Measurements from ENCODE around the gene STK24. TPM values are rescaled to one million over a fixed set of nuclear protein-coding genes. Genes with fewer than 3 reads are reported as not detected.

Gene STK24
- total RNA-seq, 1 donor = 56.6 TPM

GRCh38 chr13:98485561-98485960 lies 91.3 kb downstream of the STK24 start:
- no peak overlapping the region for H3K4me3 ChIP-seq (ENCODE audit: low read depth, low read length)
- TF ChIP-seq CTCF (IDR thresholded peaks at IDR 0.05; ENCODE audit: insufficient read depth, low read depth, low read length) = no peak
- no peak for DNase-seq (ENCODE audit: low read depth)

GRCh38 chr13:98484289-98485219 lies 92.4 kb downstream of the STK24 start:
- peak; percentile 98 for DNase-seq (ENCODE audit: low read depth)
- TF ChIP-seq CTCF (IDR thresholded peaks at IDR 0.05; ENCODE audit: insufficient read depth, low read depth, low read length) = no peak
- H3K4me3 ChIP-seq (ENCODE audit: low read depth, low read length) = peak overlapping the region; percentile 32

GRCh38 chr13:98483601-98484288 lies 93.2 kb downstream of the STK24 start:
- DNase-seq (ENCODE audit: low read depth) = peak; percentile 72
- peak overlapping the region; percentile 5 for H3K4me3 ChIP-seq (ENCODE audit: low read depth, low read length)
- TF ChIP-seq CTCF (IDR thresholded peaks at IDR 0.05; ENCODE audit: insufficient read depth, low read depth, low read length) = no peak

GRCh38 chr13:98482476-98483444 lies 94.1 kb downstream of the STK24 start:
- H3K4me3 ChIP-seq (ENCODE audit: low read depth, low read length) = no peak overlapping the region
- TF ChIP-seq CTCF (IDR thresholded peaks at IDR 0.05; ENCODE audit: insufficient read depth, low read depth, low read length) = peak; percentile 35
- DNase-seq (ENCODE audit: low read depth) = peak; percentile 93

- TF ChIP-seq CTCF (IDR thresholded peaks at IDR 0.05; ENCODE audit: insufficient read depth, low read depth, low read length) = no peak
- DNase-seq (ENCODE audit: low read depth) = peak; percentile 95
- H3K4me3 ChIP-seq (ENCODE audit: low read depth, low read length) = no peak overlapping the region
Measured at GRCh38 chr13:98480915-98481877, 95.7 kb downstream of the STK24 start.

Measured in fibroblast of villous mesenchyme (primary cell).